CD8-positive, alpha-beta memory T cell (primary cell): Measurements from ENCODE around the gene RTRAF. TPM values are rescaled to one million over a fixed set of nuclear protein-coding genes. Genes with fewer than 3 reads are reported as not detected.

Experiments used
- CTCF ChIA-PET: fragments of 350-600 bp; sonication (Branson Sonifier 250); formaldehyde crosslinking; loops from one replicate; lab custom pipeline; 2021; ENCODE audit warnings: antibody characterized with exemption; lab: Charles Lee
- POLR2A ChIA-PET: fragments of 350-600 bp; sonication (Branson Sonifier 250); formaldehyde crosslinking; loops from one replicate; lab custom pipeline; 2021; ENCODE audit warnings: antibody characterized with exemption; lab: Charles Lee
- DNase-seq, 5 donors: peaks; one replicate each; pipeline versions ENCODE4 v3.0.0 to v3.0.0-alpha.2; 2020 to 2022; ENCODE audit warnings: mixed read lengths in 1 of 5
- H3K27ac ChIP-seq: one replicate; pipeline ENCODE4 v1.7.0; 2013; ENCODE audit warnings: low read depth, mild to moderate bottlenecking, low read length, moderate library complexity
- H3K27me3 ChIP-seq: 2 replicates; pipeline ENCODE4 v1.7.0; 2013; ENCODE audit warnings: low read length, mild to moderate bottlenecking; ENCODE audit not compliant: insufficient read depth, poor library complexity, severe bottlenecking
- H3K36me3 ChIP-seq: 2 replicates; pipeline ENCODE4 v1.7.0; 2013; ENCODE audit warnings: mild to moderate bottlenecking, low read length, moderate library complexity; ENCODE audit not compliant: insufficient read depth
- H3K4me1 ChIP-seq: 2 replicates; pipeline ENCODE4 v1.7.0; 2013; ENCODE audit warnings: mild to moderate bottlenecking, low read length, moderate library complexity; ENCODE audit not compliant: insufficient read depth
- H3K4me3 ChIP-seq: 2 replicates; pipeline ENCODE4 v1.7.0; 2013; ENCODE audit warnings: mild to moderate bottlenecking, low read length
- H3K9me3 ChIP-seq: 2 replicates; pipeline ENCODE4 v1.7.0; 2013; ENCODE audit warnings: mild to moderate bottlenecking, low read length
- H3K27ac Mint-ChIP-seq, 8 donors: one replicate each; pipeline ENCODE4 v1.8.0; 2020 to 2021; ENCODE audit warnings: mixed read lengths in 8 of 8, mild to moderate bottlenecking in 6 of 8, inconsistent platforms in 3 of 8, moderate library complexity in 3 of 8
- H3K27me3 Mint-ChIP-seq, 2 donors: one replicate each; pipeline ENCODE4 v1.8.0; 2020 to 2021; ENCODE audit warnings: mixed read lengths in 2 of 2, mild to moderate bottlenecking in 1 of 2, moderate library complexity in 1 of 2
- H3K36me3 Mint-ChIP-seq, 3 donors: one replicate each; pipeline ENCODE4 v1.8.0; 2020 to 2021; ENCODE audit warnings: mixed read lengths in 3 of 3, inconsistent platforms in 1 of 3, mild to moderate bottlenecking in 1 of 3
- H3K4me1 Mint-ChIP-seq, 3 donors: one replicate each; pipeline ENCODE4 v1.8.0; 2020 to 2021; ENCODE audit warnings: mixed read lengths in 3 of 3, inconsistent platforms in 1 of 3, mild to moderate bottlenecking in 1 of 3
- H3K4me3 Mint-ChIP-seq, 7 donors: one replicate each; pipeline ENCODE4 v1.8.0; 2020 to 2021; ENCODE audit warnings: mixed read lengths in 7 of 7, mild to moderate bottlenecking in 6 of 7, moderate library complexity in 4 of 7, inconsistent platforms in 2 of 7
- H3K9me3 Mint-ChIP-seq, 5 donors: one replicate each; pipeline ENCODE4 v1.8.0; 2020 to 2022; ENCODE audit warnings: mixed read lengths in 5 of 5, mild to moderate bottlenecking in 3 of 5, moderate library complexity in 2 of 5, inconsistent platforms in 1 of 5
- polyA plus RNA-seq: library from polyadenylated mRNA; unstranded; fragments of 300-500 nt; fragmentation: Illumina TruSeq; gene quantifications from one replicate; pipeline ENCODE4 v1.2.3, GENCODE V29; 2021
- total RNA-seq, 2 experiments: library from RNA; stranded (reverse); gene quantifications; one replicate each; pipeline ENCODE4 v1.2.3, GENCODE V29; 2021

The RTRAF gene
- total and polyA plus RNA-seq, 3 experiments from 2014 or later, result 204 to 217 (median 210) TPM

DNA sequence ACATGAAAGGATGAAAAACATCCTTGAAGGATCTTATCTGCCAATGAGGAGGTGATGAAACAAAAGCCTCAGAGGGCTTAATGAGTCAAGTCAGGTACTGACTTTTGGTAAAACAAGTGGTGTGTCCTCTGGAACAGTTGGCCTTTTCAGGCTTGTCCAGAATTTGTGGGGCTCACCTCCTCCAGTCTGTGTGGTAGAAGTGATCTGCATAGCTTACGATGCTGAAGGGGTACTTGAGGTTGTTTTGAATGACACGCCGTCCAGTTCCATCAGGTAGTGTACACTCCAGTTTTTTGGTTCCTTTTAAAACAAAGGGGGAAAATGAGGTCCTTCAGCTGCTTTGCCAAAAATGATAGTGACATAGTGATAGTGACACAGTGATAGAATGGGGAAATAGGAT lies 17.0 kb downstream of the RTRAF start:
- peaks cover 77% of the 10 kb centered on the region for H3K36me3 ChIP-seq
- ChIA-PET CTCF (interaction anchor here (0.9 to 1.7 kb wide), 2 partner anchors 10 to 28 kb away, joined by 3 read pairs; no protein-coding TSS in a partner anchor), POLR2A (no interaction called here)
- no peak overlapping the region for H3K27ac ChIP-seq
- Mint-ChIP-seq H3K4me1 (peaks cover 0 to 4% (median 2%) of the 10 kb centered on the region in 3 donors), H3K4me3 (no peak overlapping the region), H3K27me3 (no peaks in the 10 kb centered on the region), H3K27ac (peak overlapping the region in 3 of 8 donors; percentile 21 to 78 (median 44)), H3K36me3 (peaks cover 14 to 93% (median 30%) of the 10 kb centered on the region in 3 donors), H3K9me3 (no peaks in the 10 kb centered on the region)
- no peaks in the 10 kb centered on the region for H3K9me3 ChIP-seq
- no peaks in the 10 kb centered on the region for H3K4me1 ChIP-seq
- DNase-seq, result no peak
- H3K4me3 ChIP-seq, result no peak overlapping the region
- no peaks in the 10 kb centered on the region for H3K27me3 ChIP-seq

DNA sequence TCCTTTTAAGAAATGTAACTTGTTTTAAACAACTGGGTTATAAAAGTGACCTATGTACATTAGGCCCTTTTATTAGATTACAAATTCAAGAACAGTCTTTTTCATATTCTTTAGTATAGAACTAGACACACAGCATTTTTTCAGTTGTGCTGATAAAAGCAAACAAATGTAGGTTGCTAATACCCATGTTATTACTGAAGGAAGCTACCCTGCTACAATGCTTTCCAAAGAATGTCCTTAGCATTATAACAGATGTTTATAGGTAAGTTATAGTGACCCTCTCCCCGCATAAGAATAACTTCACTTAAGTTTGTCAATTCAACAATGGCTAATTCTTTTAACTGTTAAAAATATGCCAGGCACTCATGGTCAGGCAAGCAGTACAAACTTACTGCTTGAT lies 17.9 kb downstream of the RTRAF start:
- H3K9me3 ChIP-seq, result no peaks in the 10 kb centered on the region
- ChIA-PET CTCF (interaction anchor here (1.0 to 1.7 kb wide), 2 partner anchors 29 to 147 kb away, joined by 3 read pairs; partner anchors contain the start of gene GNG2), POLR2A (no interaction called here)
- H3K4me1 ChIP-seq, result no peaks in the 10 kb centered on the region
- H3K4me1 Mint-ChIP-seq, result peaks cover 0 to 4% (median 2%) of the 10 kb centered on the region in 3 donors
- peaks cover 71% of the 10 kb centered on the region for H3K36me3 ChIP-seq
- no peak for DNase-seq
- peak overlapping the region in 4 of 8 donors; percentile 2 to 55 (median 42) for H3K27ac Mint-ChIP-seq
- H3K4me3 Mint-ChIP-seq, result no peak overlapping the region
- H3K9me3 Mint-ChIP-seq, result no peaks in the 10 kb centered on the region
- H3K36me3 Mint-ChIP-seq, result peaks cover 17 to 89% (median 28%) of the 10 kb centered on the region in 3 donors
- H3K27ac ChIP-seq, result no peak overlapping the region
- no peaks in the 10 kb centered on the region for H3K27me3 Mint-ChIP-seq
- no peaks in the 10 kb centered on the region for H3K27me3 ChIP-seq
- no peak overlapping the region for H3K4me3 ChIP-seq

DNA sequence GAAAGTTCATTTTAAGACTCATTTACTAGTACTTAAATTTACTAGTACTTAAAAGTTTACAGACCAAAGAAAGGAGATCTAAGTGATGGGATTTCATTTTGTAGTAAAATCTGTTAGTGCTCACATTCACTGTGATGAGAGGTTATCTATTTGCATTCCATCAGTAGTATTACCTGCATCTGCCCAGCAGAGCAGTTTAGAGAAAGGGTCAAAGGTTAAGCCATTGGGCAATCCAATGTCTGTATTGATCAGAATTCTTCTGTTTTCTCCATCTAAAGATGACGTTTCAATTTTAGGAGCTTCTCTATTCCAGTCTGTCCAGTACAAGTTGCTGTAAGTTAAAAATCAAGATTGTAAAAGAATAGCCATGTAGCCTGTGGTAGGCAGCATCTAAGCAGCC lies 18.3 kb downstream of the RTRAF start:
- Mint-ChIP-seq H3K36me3 (peaks cover 17 to 85% (median 27%) of the 10 kb centered on the region in 3 donors), H3K4me3 (no peak overlapping the region), H3K27ac (peak overlapping the region in 4 of 8 donors; percentile 2 to 55 (median 42)), H3K27me3 (no peaks in the 10 kb centered on the region), H3K4me1 (peaks cover 0 to 4% (median under 1%) of the 10 kb centered on the region in 3 donors), H3K9me3 (no peaks in the 10 kb centered on the region)
- DNase-seq, result no peak
- Histone ChIP-seq H3K4me3 (no peak overlapping the region), H3K27me3 (no peaks in the 10 kb centered on the region), H3K9me3 (no peaks in the 10 kb centered on the region), H3K4me1 (no peaks in the 10 kb centered on the region), H3K36me3 (peaks cover 66% of the 10 kb centered on the region), H3K27ac (no peak overlapping the region)
- POLR2A ChIA-PET, result no interaction called here
- CTCF ChIA-PET, result interaction anchor here (1.0 to 1.7 kb wide), 2 partner anchors 29 to 147 kb away, joined by 3 read pairs; partner anchors contain the start of gene GNG2

DNA sequence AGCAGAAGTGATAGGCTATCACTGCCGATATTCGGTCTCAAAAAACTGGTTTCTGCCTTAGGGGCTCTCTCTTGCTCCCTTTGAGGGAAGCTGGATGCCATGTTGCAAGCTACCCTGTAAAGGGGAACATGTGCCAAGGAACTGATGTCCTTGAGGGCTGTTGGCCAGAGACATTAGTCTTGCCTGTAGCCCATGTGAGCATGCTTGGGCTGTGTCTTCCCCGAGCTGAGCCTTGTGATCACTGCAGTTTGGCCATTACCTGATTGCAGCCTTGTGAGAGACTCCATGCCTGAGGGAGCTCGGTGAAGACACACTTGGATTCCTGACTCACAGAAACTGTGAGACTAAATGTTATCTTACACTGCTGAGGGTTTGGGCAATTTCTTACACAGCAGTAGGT lies 18.8 kb downstream of the RTRAF start:
- CTCF ChIA-PET, result interaction anchor here (1.0 kb wide), 1 partner anchor 148 kb away, joined by 3 read pairs; the partner anchor contains the start of gene GNG2

DNA sequence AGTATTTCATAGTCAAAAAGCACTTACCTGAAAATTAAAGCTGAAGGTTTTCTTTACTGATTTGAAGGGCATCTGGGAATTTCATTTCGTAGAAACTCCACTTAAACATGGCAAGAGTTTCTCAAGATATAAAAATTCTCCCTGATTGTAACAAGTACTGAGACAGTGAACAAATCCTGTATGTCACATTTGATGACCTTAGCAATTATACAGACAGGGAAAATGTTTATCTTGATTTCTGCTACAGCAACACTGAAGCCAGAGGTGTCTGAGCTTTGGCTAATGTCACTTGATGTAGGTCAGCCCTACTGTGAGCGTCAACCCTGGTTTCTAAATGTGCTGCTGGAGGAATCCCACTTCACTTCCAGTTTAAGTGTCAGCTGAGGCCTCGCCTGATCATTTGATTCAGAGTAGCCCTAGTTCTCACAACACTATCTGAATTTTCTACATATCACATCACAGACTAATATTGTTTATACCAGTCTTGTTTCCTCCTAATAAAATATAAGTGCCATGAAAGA lies 20.9 kb downstream of the RTRAF start:
- H3K4me1 ChIP-seq, result no peaks in the 10 kb centered on the region
- H3K27me3 ChIP-seq, result no peaks in the 10 kb centered on the region
- Mint-ChIP-seq H3K27me3 (peaks cover 1 to 3% of the 10 kb centered on the region in 2 donors), H3K36me3 (peaks cover 13 to 60% (median 22%) of the 10 kb centered on the region in 3 donors), H3K27ac (peak overlapping the region in 1 of 8 donors; percentile 8), H3K9me3 (no peaks in the 10 kb centered on the region), H3K4me1 (peaks cover 0 to 3% (median 0%) of the 10 kb centered on the region in 3 donors), H3K4me3 (no peak overlapping the region)
- H3K36me3 ChIP-seq, result peaks cover 48% of the 10 kb centered on the region
- H3K4me3 ChIP-seq, result no peak overlapping the region
- no peaks in the 10 kb centered on the region for H3K9me3 ChIP-seq
- ChIA-PET POLR2A (no interaction called here), CTCF (no interaction called here)
- H3K27ac ChIP-seq, result no peak overlapping the region
- no peak for DNase-seq

More for the DNA sequence above, 18.8 kb downstream of the RTRAF start:
- POLR2A ChIA-PET, result no interaction called here
- H3K4me1 Mint-ChIP-seq, result peaks cover 0 to 4% (median 0%) of the 10 kb centered on the region in 3 donors
- no peaks in the 10 kb centered on the region for H3K27me3 Mint-ChIP-seq
- no peak for DNase-seq
- peaks cover 17 to 80% (median 27%) of the 10 kb centered on the region in 3 donors for H3K36me3 Mint-ChIP-seq
- H3K9me3 Mint-ChIP-seq, result no peaks in the 10 kb centered on the region
- H3K27me3 ChIP-seq, result no peaks in the 10 kb centered on the region
- no peak overlapping the region for H3K4me3 Mint-ChIP-seq
- no peak overlapping the region for H3K27ac ChIP-seq
- H3K9me3 ChIP-seq, result no peaks in the 10 kb centered on the region
- H3K4me3 ChIP-seq, result no peak overlapping the region
- no peaks in the 10 kb centered on the region for H3K4me1 ChIP-seq
- peak overlapping the region in 2 of 8 donors; percentile 40 to 47 for H3K27ac Mint-ChIP-seq
- H3K36me3 ChIP-seq, result peaks cover 63% of the 10 kb centered on the region

DNA sequence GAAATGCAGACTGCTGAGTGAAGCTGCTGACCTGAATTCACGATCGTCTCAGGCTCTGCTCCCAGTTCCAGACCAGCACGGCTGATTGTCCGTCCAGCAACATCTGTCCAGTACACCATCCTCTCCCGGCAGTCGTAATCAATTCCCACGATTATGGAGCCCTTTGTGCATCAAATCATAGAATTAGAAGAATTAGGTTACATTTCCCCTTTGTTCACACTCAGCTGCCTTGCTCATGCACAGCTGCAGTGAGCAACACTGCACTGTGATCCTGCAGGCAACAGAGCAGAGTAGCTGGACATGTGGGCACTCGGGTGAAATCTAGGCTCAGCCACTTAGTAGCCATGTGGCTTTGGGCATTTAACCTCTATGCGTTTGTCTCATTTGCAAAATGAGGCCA lies 22.2 kb downstream of the RTRAF start:
- peaks cover 6 to 47% (median 18%) of the 10 kb centered on the region in 3 donors for H3K36me3 Mint-ChIP-seq
- no peak for DNase-seq
- Histone ChIP-seq H3K4me3 (no peak overlapping the region), H3K4me1 (no peaks in the 10 kb centered on the region), H3K36me3 (peaks cover 35% of the 10 kb centered on the region), H3K27ac (no peak overlapping the region), H3K9me3 (no peaks in the 10 kb centered on the region), H3K27me3 (no peaks in the 10 kb centered on the region)
- ChIA-PET POLR2A (no interaction called here), CTCF (no interaction called here)
- H3K4me1 Mint-ChIP-seq, result no peaks in the 10 kb centered on the region
- H3K9me3 Mint-ChIP-seq, result no peaks in the 10 kb centered on the region
- no peak overlapping the region for H3K4me3 Mint-ChIP-seq
- H3K27ac Mint-ChIP-seq, result no peak overlapping the region
- peaks cover 1 to 3% of the 10 kb centered on the region in 2 donors for H3K27me3 Mint-ChIP-seq

DNA sequence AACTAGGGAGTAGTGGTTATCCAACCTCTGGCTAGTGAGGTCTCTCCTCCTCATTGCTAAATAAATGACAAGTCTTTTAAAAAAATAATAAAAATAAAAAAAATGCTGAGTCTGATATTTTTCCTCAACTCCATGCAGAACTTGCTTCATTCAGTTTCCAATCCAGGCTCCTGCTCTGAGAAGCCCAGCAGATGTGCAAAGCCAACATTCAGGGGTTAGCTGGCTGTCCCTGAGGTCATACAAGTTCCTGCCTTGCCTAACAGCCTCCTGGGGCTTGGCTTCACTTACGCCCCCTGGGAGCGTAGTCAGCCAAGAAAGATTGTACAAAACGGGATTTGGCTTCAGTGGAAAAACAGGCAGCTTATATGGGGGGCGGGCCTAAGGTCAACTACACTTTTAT lies 23.3 kb downstream of the RTRAF start:
- H3K27ac Mint-ChIP-seq, result no peak overlapping the region
- H3K27me3 Mint-ChIP-seq, result peaks cover 1 to 6% of the 10 kb centered on the region in 2 donors
- H3K36me3 ChIP-seq, result peaks cover 27% of the 10 kb centered on the region
- CTCF ChIA-PET, result no interaction called here
- no peaks in the 10 kb centered on the region for H3K9me3 Mint-ChIP-seq
- no peak overlapping the region for H3K4me3 Mint-ChIP-seq
- H3K4me1 ChIP-seq, result no peaks in the 10 kb centered on the region
- DNase-seq, result no peak
- no peak overlapping the region for H3K27ac ChIP-seq
- H3K9me3 ChIP-seq, result no peaks in the 10 kb centered on the region
- H3K36me3 Mint-ChIP-seq, result peaks cover 3 to 41% (median 15%) of the 10 kb centered on the region in 3 donors
- H3K27me3 ChIP-seq, result no peaks in the 10 kb centered on the region
- POLR2A ChIA-PET, result no interaction called here
- no peaks in the 10 kb centered on the region for H3K4me1 Mint-ChIP-seq
- no peak overlapping the region for H3K4me3 ChIP-seq

DNA sequence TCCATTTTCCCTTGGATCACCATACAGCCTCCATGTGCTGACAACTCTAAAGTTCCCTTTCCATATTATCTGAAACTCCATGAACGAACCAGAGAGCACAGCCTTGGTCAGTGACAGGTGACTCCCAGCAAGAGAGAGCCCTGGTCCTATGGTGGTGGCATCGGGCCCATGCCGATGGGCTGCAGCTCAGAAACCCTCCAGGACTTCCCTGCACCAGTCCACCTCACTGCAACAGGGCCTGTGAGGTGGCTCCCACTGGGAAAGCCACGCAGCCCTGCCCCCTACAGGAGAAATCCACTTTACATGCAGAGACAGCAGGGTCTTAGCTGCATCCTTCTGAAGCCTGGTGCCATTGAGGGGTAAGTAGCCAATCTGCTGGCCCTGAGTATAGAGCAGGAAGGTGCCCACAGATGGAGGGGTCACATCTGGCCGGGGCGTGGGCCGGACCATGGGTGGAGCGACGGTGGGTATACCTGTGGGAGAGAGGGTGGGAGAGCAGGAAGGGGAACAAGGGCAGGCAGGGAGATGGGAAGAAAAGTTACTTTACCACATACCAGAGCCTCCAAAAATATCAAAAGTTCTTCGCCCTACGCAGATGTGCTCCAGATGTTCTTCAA lies 24.7 kb downstream of the RTRAF start:
- Histone ChIP-seq H3K27me3 (no peaks in the 10 kb centered on the region), H3K27ac (no peak overlapping the region), H3K36me3 (peaks cover 19% of the 10 kb centered on the region), H3K4me1 (no peaks in the 10 kb centered on the region), H3K9me3 (no peaks in the 10 kb centered on the region), H3K4me3 (no peak overlapping the region)
- Mint-ChIP-seq H3K4me1 (no peaks in the 10 kb centered on the region), H3K27me3 (peaks cover 1 to 11% of the 10 kb centered on the region in 2 donors), H3K27ac (no peak overlapping the region), H3K4me3 (no peak overlapping the region), H3K36me3 (peaks cover 3 to 27% (median 11%) of the 10 kb centered on the region in 3 donors), H3K9me3 (no peaks in the 10 kb centered on the region)
- POLR2A ChIA-PET, result no interaction called here
- DNase-seq, result no peak
- CTCF ChIA-PET, result no interaction called here
